Stimulated activated CD4-positive, alpha-beta T cell treated with anti-CD3 and anti-CD28 coated beads, Interleukin-12 subunit alpha, Interleukin-12 subunit beta, amount 100 ng/mL, for 24 hours (primary cell): ENCODE measurements around the gene TENT4B.
"Not testable (repeated sequence)": the region's sequence is repeated elsewhere in the genome, so short reads cannot be mapped to it uniquely, and the experiment has no call there.

ENCODE experiments used
- DNase-seq, 2 experiments: peaks; one replicate each; pipeline ENCODE4 v3.0.0-alpha.2; 2020; ENCODE audit warnings: low read depth in 2 of 2

Gene TENT4B

GRCh38 chr16:50234771-50235556 lies 81.9 kb downstream of the TENT4B start:
- DNase-seq, result no peak

GRCh38 chr16:50235581-50235980 lies 82.5 kb downstream of the TENT4B start:
- DNase-seq, result no peak

GRCh38 chr16:50238314-50238713 lies 85.2 kb downstream of the TENT4B start:
- DNase-seq, result no peak

- DNase-seq, result no peak
These were observed 85.8 kb downstream of the TENT4B start for GRCh38 chr16:50238868-50239301.

GRCh38 chr16:50243024-50243423 lies 89.9 kb downstream of the TENT4B start:
- DNase-seq, result not testable (repeated sequence)

- no peak for DNase-seq
These were observed 91.0 kb downstream of the TENT4B start for GRCh38 chr16:50244140-50244503.

- DNase-seq, result no peak
These were observed 91.7 kb downstream of the TENT4B start for GRCh38 chr16:50244504-50245416.

- peak in 1 of 2 experiments; percentile 55 for DNase-seq
These were observed 92.6 kb downstream of the TENT4B start for GRCh38 chr16:50245417-50246298.

GRCh38 chr16:50246299-50247122 lies 93.4 kb downstream of the TENT4B start:
- no peak for DNase-seq

- no peak for DNase-seq
These were observed 94.2 kb downstream of the TENT4B start for GRCh38 chr16:50247123-50247905.

- no peak for DNase-seq
These were observed 95.0 kb downstream of the TENT4B start for GRCh38 chr16:50247906-50248608.

GRCh38 chr16:50248845-50249244 lies 95.7 kb downstream of the TENT4B start:
- DNase-seq, result no peak

GRCh38 chr16:50251375-50252081 lies 98.4 kb downstream of the TENT4B start:
- no peak for DNase-seq

GRCh38 chr16:50252082-50252611 lies 99.0 kb downstream of the TENT4B start:
- no peak for DNase-seq

- no peak for DNase-seq
These were observed 99.9 kb downstream of the TENT4B start for GRCh38 chr16:50252874-50253513.

GRCh38 chr16:50253514-50253910 lies 100.4 kb downstream of the TENT4B start:
- no peak for DNase-seq

GRCh38 chr16:50254072-50254471 lies 101.0 kb downstream of the TENT4B start:
- no peak for DNase-seq

- no peak for DNase-seq
These were observed 102.4 kb downstream of the TENT4B start for GRCh38 chr16:50255538-50255937.
